HEK293T (cell line): ENCODE measurements around the gene CKLF.

Source experiments
- BHLHE40 ChIP-seq: fragments of 450-650 bp; IDR thresholded peaks from 2 replicates; pipeline ENCODE4 v1.6.1; 2016; ENCODE audit warnings: mild to moderate bottlenecking, moderate library complexity, borderline replicate concordance
- CTBP1 ChIP-seq: fragments of 450-650 bp; IDR thresholded peaks from 2 replicates; pipeline ENCODE4 v1.6.1; 2016; ENCODE audit warnings: borderline replicate concordance
- FOXA1 ChIP-seq: fragments of 450-650 bp; IDR thresholded peaks from 2 replicates; pipeline ENCODE4 v1.6.1; 2016; ENCODE audit warnings: mild to moderate bottlenecking
- FOXK2 ChIP-seq: fragments of 450-650 bp; IDR thresholded peaks from 2 replicates; pipeline ENCODE4 v1.6.1; 2016; ENCODE audit warnings: mild to moderate bottlenecking
- FOXM1 ChIP-seq: fragments of 450-650 bp; IDR thresholded peaks from 2 replicates; pipeline ENCODE4 v1.6.1; 2017; ENCODE audit warnings: mild to moderate bottlenecking, borderline replicate concordance
- L3MBTL2 ChIP-seq: fragments of 450-650 bp; conservative IDR thresholded peaks from 2 replicates; pipeline ENCODE4 v1.6.1; 2016; ENCODE audit warnings: mild to moderate bottlenecking
- NFRKB ChIP-seq: fragments of 450-650 bp; IDR thresholded peaks from 2 replicates; pipeline ENCODE4 v1.6.1; 2016; ENCODE audit warnings: mild to moderate bottlenecking, moderate library complexity
- PKNOX1 ChIP-seq: fragments of 450-650 bp; IDR thresholded peaks from 2 replicates; pipeline ENCODE4 v1.6.1; 2016
- SP1 ChIP-seq: fragments of 450-650 bp; IDR thresholded peaks from 2 replicates; pipeline ENCODE4 v1.6.1; 2017
- SUZ12 ChIP-seq: fragments of 450-650 bp; IDR thresholded peaks from 2 replicates; pipeline ENCODE4 v1.6.1; 2016; ENCODE audit warnings: mild to moderate bottlenecking
- TARDBP ChIP-seq: fragments of 450-650 bp; IDR thresholded peaks from 2 replicates; pipeline ENCODE4 v1.6.1; 2016

DNA sequence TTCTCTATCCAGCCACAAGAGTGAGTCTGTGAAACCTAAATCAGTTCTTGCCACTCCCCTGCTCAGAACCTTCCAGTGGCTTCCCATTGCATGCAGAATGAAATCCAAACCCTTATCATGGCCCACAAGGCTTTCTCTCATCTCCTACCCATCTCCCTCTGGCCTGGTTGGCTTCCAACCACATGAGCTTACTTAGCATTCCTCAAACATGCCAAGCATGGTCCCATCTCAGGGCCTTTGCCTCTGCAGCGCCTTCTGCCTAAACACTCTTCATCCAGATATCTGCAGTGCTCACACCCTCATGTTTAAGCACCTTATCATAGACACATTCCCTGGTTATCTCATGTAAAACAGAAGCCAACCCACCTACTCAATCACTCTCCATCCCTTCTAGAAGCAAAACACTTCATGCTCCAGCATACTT, 18.0 kb upstream of the CKLF start:
- no peak for TF ChIP-seq L3MBTL2
- TF ChIP-seq SUZ12 = no peak
- TF ChIP-seq CTBP1 = no peak
- no peak for TF ChIP-seq FOXA1
- TF ChIP-seq FOXM1 = no peak
- TF ChIP-seq PKNOX1 = no peak
- TF ChIP-seq TARDBP = no peak
- TF ChIP-seq FOXK2 = no peak
- TF ChIP-seq SP1 = no peak
- no peak for TF ChIP-seq NFRKB
- TF ChIP-seq BHLHE40 = no peak
